Measurements from ENCODE around the gene ISOC1. TPM values are rescaled to one million over a fixed set of nuclear protein-coding genes. Genes with fewer than 3 reads are reported as not detected.

The ISOC1 gene
- total RNA-seq, 4 donors from 2014 or later: 30.7 to 141 (median 71.5) TPM

DNA sequence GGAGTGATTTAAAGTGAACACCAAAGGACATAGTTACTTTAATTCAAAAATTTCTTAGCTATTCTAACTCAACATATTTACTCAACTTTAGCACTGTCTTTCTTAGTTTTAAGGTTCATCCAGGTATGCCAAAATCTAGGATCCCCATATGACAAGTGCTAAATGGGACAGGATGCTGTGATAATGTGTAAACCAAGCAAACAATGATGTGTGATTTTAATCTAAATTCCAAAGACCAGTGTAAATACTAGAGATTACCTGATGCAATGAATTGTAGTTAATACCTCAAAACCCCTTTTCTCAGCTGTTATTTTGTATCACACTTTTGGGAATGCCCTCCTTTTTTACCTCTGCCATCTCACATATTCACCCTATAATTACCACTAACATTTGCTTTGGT is 26.8 kb upstream of the ISOC1 start:
- H3K4me3 ChIP-seq: no peak overlapping the region
- no peaks in the 10 kb centered on the region for H3K9me3 ChIP-seq
- no peaks in the 10 kb centered on the region for H3K4me1 ChIP-seq
- no peak for DNase-seq
- no peak for TF ChIP-seq POLR2A (IDR thresholded peaks at IDR 0.05)
- TF ChIP-seq, protein P1, sequence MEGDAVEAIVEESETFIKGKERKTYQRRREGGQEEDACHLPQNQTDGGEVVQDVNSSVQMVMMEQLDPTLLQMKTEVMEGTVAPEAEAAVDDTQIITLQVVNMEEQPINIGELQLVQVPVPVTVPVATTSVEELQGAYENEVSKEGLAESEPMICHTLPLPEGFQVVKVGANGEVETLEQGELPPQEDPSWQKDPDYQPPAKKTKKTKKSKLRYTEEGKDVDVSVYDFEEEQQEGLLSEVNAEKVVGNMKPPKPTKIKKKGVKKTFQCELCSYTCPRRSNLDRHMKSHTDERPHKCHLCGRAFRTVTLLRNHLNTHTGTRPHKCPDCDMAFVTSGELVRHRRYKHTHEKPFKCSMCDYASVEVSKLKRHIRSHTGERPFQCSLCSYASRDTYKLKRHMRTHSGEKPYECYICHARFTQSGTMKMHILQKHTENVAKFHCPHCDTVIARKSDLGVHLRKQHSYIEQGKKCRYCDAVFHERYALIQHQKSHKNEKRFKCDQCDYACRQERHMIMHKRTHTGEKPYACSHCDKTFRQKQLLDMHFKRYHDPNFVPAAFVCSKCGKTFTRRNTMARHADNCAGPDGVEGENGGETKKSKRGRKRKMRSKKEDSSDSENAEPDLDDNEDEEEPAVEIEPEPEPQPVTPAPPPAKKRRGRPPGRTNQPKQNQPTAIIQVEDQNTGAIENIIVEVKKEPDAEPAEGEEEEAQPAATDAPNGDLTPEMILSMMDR (IDR thresholded peaks at IDR 0.05): no peak
- H3K27ac ChIP-seq: no peak overlapping the region
- intact Hi-C loops (cut with DNase I; ENCODE audit: low total_unique reads): no loop called here
- no peaks in the 10 kb centered on the region for H3K36me3 ChIP-seq
- H3K27me3 ChIP-seq: no peaks in the 10 kb centered on the region

DNA sequence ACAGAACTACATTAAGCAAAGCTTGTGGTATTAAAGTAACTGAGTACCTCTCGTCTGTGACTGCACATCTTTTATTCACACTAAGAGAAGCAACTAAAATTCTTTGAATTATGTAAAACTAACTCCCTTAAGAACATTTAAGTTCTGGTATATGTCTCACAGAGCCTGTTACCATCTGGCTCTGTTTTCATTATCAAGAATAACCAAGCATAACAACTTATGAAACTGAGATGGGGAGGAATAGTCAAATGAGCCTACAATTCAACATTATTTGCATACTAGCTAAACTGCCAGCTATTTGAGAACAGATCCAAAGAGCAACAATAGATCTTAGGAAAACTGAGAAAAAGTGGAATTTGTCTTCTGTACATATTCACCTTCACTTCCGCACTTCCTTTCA is 25.3 kb upstream of the ISOC1 start:
- DNase-seq: no peak
- H3K4me1 ChIP-seq: no peaks in the 10 kb centered on the region
- no peaks in the 10 kb centered on the region for H3K9me3 ChIP-seq
- no peak for TF ChIP-seq POLR2A (IDR thresholded peaks at IDR 0.05)
- TF ChIP-seq, protein P1 (IDR thresholded peaks at IDR 0.05): no peak
- intact Hi-C loops (cut with DNase I; ENCODE audit: low total_unique reads): no loop called here
- H3K27me3 ChIP-seq: no peaks in the 10 kb centered on the region
- H3K36me3 ChIP-seq: no peaks in the 10 kb centered on the region
- H3K4me3 ChIP-seq: no peak overlapping the region
- no peak overlapping the region for H3K27ac ChIP-seq

DNA sequence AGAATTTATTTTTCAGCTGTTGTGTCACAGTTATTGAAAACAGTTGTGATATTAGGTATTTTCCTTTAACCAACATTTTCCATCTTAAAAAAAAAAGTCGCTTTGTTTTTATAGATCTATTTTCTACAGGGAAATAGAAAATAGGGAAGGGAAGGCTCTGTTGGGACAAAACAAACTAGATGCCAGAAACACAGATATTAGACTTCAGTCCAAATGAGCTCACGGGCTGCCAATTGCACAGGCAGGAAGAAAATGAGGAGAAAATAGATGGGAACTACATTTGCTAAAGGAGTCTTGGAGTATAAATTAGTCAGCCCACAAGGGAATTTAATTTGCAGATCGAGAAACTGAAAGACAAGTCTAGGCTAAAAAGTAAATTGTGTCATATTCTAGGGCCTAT is 21.4 kb upstream of the ISOC1 start:
- Histone ChIP-seq H3K4me1 (no peaks in the 10 kb centered on the region), H3K36me3 (no peaks in the 10 kb centered on the region), H3K27me3 (no peaks in the 10 kb centered on the region), H3K9me3 (no peaks in the 10 kb centered on the region), H3K4me3 (no peak overlapping the region), H3K27ac (no peak overlapping the region)
- intact Hi-C loops (cut with DNase I; ENCODE audit: low total_unique reads): no loop called here
- TF ChIP-seq POLR2A (IDR thresholded peaks at IDR 0.05): no peak
- TF ChIP-seq, protein P1 (IDR thresholded peaks at IDR 0.05): no peak
- DNase-seq: no peak

DNA sequence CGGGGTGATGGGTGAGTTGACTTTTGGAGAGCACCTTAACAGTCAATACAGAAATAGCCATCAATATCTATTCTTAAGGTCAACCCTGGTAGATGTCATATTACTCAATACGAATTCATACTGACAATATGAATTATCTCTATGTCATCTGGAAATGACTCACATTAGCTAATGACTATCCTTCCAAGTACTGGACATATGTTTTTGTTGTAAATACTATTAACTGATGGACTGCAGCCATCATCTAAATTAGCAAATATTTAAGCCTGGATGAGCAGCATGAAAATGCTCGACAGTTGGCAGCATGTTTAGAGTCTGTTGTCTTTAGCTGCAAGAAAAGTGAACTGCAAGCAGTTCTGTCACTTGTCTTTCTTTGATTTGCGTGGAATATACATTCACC is 19.6 kb upstream of the ISOC1 start:
- H3K36me3 ChIP-seq: no peaks in the 10 kb centered on the region
- H3K27me3 ChIP-seq: no peaks in the 10 kb centered on the region
- H3K9me3 ChIP-seq: no peaks in the 10 kb centered on the region
- no peak for DNase-seq
- no peaks in the 10 kb centered on the region for H3K4me1 ChIP-seq
- no peak overlapping the region for H3K27ac ChIP-seq
- intact Hi-C loops (cut with DNase I; ENCODE audit: low total_unique reads): no loop called here
- no peak overlapping the region for H3K4me3 ChIP-seq
- TF ChIP-seq, protein P1 (IDR thresholded peaks at IDR 0.05): no peak
- no peak for TF ChIP-seq POLR2A (IDR thresholded peaks at IDR 0.05)

DNA sequence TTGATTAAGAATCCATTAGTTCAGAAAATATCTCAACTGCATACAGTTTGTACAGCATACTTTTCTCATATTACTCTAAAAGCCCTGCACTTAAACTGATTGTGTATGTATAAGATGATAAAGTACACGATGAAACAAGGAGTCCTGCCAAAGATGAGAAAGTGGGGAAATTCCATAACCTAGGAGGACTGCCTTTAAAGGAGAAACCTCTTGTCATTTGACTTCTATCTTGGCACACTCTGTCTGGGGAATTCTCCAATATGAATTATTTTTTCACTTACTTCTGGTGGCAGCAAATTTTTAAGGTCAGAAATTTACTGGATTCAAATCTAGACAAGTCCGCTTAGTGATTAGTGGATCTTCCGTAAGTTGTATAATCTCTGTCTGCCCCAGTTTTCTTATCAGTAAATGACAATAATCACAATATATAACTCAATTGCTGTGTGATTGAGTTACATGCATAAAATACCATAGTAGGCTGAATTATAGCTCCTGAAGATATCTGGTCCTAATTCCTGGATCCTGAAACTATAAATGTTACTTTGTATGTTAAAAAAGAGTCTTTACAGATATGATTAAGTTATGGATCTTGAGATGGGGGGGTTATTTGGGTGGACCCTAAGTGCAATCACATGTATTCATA is 17.0 kb upstream of the ISOC1 start:
- Histone ChIP-seq H3K27ac (no peak overlapping the region), H3K9me3 (no peaks in the 10 kb centered on the region), H3K4me1 (no peaks in the 10 kb centered on the region), H3K4me3 (no peak overlapping the region), H3K36me3 (no peaks in the 10 kb centered on the region), H3K27me3 (no peaks in the 10 kb centered on the region)
- TF ChIP-seq POLR2A (IDR thresholded peaks at IDR 0.05): no peak
- TF ChIP-seq, protein P1 (IDR thresholded peaks at IDR 0.05): no peak
- intact Hi-C loops (cut with DNase I; ENCODE audit: low total_unique reads): no loop called here
- no peak for DNase-seq

All from uterus (tissue), 4 donors.